ENCODE results near the gene ASTN2. TPM values are rescaled to one million over a fixed set of nuclear protein-coding genes. Genes with fewer than 3 reads are reported as not detected.

The ASTN2 gene
- total and polyA plus RNA-seq, 7 experiments from 2014 or later, result 2.2 to 5.3 (median 4.0) TPM

DNA sequence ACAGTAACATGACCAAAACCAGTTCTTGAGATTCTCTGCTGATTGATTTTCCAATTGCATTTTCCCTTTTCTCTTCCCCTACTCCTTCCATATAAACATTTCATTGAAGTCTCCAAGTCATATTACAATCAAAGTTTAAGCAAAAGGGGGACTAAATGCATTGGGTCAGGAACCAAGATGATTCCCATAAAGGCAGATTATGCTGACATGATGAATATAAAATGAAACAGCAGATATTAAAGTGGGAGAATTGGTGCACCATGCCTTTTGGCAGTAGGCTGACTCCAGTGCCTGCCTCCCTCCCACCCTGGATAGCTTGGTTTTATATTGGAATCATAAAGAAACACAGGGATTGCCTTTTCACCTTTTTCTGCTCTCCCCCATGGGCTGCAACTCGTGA is 118.4 kb downstream of the ASTN2 start:
- Mint-ChIP-seq H3K27me3 (peaks cover 0 to 5% (median 0%) of the 10 kb centered on the region in 5 donors), H3K27ac (no peak overlapping the region), H3K36me3 (no peaks in the 10 kb centered on the region), H3K4me1 (no peaks in the 10 kb centered on the region), H3K4me3 (no peak overlapping the region), H3K9me3 (peaks cover 0 to 16% (median 3%) of the 10 kb centered on the region in 11 donors)
- intact Hi-C loops (cut with micrococcal nuclease), result no loop called here
- ChIA-PET POLR2A (no interaction called here), CTCF (no interaction called here)
- Histone ChIP-seq H3K9me3 (ENCODE audit: control insufficient read depth in 2 of 3, low read length in 3 of 3) (no peaks in the 10 kb centered on the region), H3K4me3 (ENCODE audit: low read length) (no peak overlapping the region), H3K36me3 (ENCODE audit: control insufficient read depth in 2 of 3, insufficient read depth in 3 of 3, low read length in 3 of 3) (no peaks in the 10 kb centered on the region), H3K27me3 (ENCODE audit: control insufficient read depth in 2 of 2, insufficient read depth in 2 of 2, low read length in 2 of 2) (no peaks in the 10 kb centered on the region), H3K4me1 (ENCODE audit: control insufficient read depth in 2 of 2, insufficient read depth in 2 of 2, low read length in 2 of 2) (no peaks in the 10 kb centered on the region), H3K27ac (ENCODE audit: low read depth, low read length) (no peak overlapping the region)
- no peak for DNase-seq
- ATAC-seq, result no peak

DNA sequence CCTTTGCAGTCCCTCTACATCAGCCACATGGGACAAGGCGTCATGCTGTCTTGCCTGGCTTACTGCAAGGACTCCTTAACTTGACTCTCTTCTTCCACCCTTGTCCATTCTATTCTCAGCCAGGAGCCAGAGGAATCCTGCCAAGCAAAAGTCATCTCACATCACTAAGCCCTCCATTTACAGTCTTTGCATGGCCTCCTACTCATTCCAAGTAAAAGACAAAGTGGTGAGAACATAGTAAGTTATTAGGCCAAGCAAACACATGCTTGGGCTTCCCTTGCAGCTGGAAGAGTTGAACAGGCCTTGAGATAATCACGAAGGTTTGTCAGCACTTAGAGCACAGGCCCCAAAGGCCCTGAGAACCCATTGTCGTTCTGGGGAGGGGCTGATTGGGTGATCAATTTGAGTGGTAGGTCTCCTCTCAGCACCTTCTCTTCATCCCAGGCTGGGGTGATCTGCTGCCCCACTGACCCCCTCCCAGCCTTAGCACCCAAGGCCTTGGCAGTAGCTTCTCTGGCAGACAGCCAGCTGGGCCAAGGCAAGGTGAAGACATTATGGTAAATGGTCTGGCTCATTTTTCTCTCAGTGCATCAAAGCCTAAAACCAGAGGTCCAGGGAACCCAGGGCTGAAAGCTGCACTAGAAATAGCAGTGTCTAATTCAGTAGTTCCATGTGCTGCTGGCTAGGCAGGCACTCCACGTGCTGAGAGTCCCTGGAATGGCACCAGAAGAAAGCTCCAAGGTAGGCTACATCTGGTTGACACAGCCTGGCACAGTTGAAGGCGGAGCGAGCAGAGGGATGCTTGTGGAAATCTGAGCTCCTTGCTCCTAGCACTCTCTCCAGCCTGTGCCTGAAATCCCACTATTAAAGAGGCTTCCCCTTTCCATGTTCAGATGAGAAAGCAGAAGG is 121.4 kb downstream of the ASTN2 start:
- Histone ChIP-seq H3K4me1 (ENCODE audit: control insufficient read depth in 2 of 2, insufficient read depth in 2 of 2, low read length in 2 of 2) (no peaks in the 10 kb centered on the region), H3K36me3 (ENCODE audit: control insufficient read depth in 2 of 3, insufficient read depth in 3 of 3, low read length in 3 of 3) (no peaks in the 10 kb centered on the region), H3K9me3 (ENCODE audit: control insufficient read depth in 2 of 3, low read length in 3 of 3) (no peaks in the 10 kb centered on the region), H3K27ac (ENCODE audit: low read depth, low read length) (no peak overlapping the region), H3K27me3 (ENCODE audit: control insufficient read depth in 2 of 2, insufficient read depth in 2 of 2, low read length in 2 of 2) (no peaks in the 10 kb centered on the region), H3K4me3 (ENCODE audit: low read length) (no peak overlapping the region)
- Mint-ChIP-seq H3K27ac (no peak overlapping the region), H3K9me3 (peaks cover 0 to 16% (median 5%) of the 10 kb centered on the region in 11 donors), H3K36me3 (no peaks in the 10 kb centered on the region), H3K4me3 (no peak overlapping the region), H3K27me3 (peaks cover 0 to 5% (median 0%) of the 10 kb centered on the region in 5 donors), H3K4me1 (no peaks in the 10 kb centered on the region)
- ChIA-PET CTCF (no interaction called here), POLR2A (no interaction called here)
- intact Hi-C loops (cut with micrococcal nuclease), result no loop called here
- no peak for ATAC-seq
- DNase-seq, result no peak

GRCh38 chr9:117290856-117291622 is 123.8 kb downstream of the ASTN2 start:
- H3K4me3 Mint-ChIP-seq, result no peak overlapping the region
- H3K36me3 Mint-ChIP-seq, result no peaks in the 10 kb centered on the region
- Histone ChIP-seq H3K4me3 (ENCODE audit: low read length) (no peak overlapping the region), H3K27me3 (ENCODE audit: control insufficient read depth in 2 of 2, insufficient read depth in 2 of 2, low read length in 2 of 2) (peaks cover 0 to 3% of the 10 kb centered on the region in 2 donors), H3K36me3 (ENCODE audit: control insufficient read depth in 2 of 3, insufficient read depth in 3 of 3, low read length in 3 of 3) (no peaks in the 10 kb centered on the region), H3K27ac (ENCODE audit: low read depth, low read length) (no peak overlapping the region), H3K9me3 (ENCODE audit: control insufficient read depth in 2 of 3, low read length in 3 of 3) (no peaks in the 10 kb centered on the region), H3K4me1 (ENCODE audit: control insufficient read depth in 2 of 2, insufficient read depth in 2 of 2, low read length in 2 of 2) (no peaks in the 10 kb centered on the region)
- intact Hi-C loops (cut with micrococcal nuclease), result no loop called here
- peaks cover 0 to 5% (median 0%) of the 10 kb centered on the region in 5 donors for H3K27me3 Mint-ChIP-seq
- CTCF ChIA-PET, result no interaction called here
- ATAC-seq, result no peak
- H3K9me3 Mint-ChIP-seq, result peaks cover 0 to 8% (median 5%) of the 10 kb centered on the region in 11 donors
- no peak for DNase-seq
- POLR2A ChIA-PET, result no interaction called here
- H3K4me1 Mint-ChIP-seq, result no peaks in the 10 kb centered on the region
- H3K27ac Mint-ChIP-seq, result no peak overlapping the region

DNA sequence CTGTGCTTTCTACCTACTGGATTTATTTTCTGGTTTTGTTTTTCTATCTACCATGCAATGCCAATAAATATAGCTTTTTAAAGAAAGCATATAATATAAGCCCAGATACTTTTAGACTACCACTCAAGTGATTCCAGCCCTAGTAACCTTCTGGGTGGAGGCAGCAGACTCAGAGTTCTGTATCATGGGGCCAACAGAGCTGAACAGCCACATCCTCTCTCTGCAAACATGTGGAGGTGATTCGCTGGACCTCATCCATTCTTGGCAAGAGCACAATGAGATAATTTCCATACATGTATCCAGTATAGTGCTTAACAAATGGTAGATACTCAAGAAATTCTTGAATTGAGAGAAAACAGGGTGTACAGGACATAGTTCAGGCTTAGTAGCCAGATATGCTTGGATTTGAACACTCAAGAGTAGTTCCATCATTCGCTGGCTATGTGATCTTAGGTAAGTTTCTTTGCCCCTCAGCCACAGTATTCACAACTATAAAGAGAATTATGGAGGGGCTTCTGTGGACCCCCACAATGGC is 124.5 kb downstream of the ASTN2 start:
- H3K36me3 Mint-ChIP-seq, result no peaks in the 10 kb centered on the region
- H3K4me3 Mint-ChIP-seq, result no peak overlapping the region
- no peaks in the 10 kb centered on the region for H3K4me1 ChIP-seq (ENCODE audit: control insufficient read depth in 2 of 2, insufficient read depth in 2 of 2, low read length in 2 of 2)
- intact Hi-C loops (cut with micrococcal nuclease), result no loop called here
- peaks cover 0 to 3% (median 0%) of the 10 kb centered on the region in 5 donors for H3K27me3 Mint-ChIP-seq
- no peak overlapping the region for H3K4me3 ChIP-seq (ENCODE audit: low read length)
- peaks cover 0 to 8% (median 3%) of the 10 kb centered on the region in 11 donors for H3K9me3 Mint-ChIP-seq
- H3K36me3 ChIP-seq (ENCODE audit: control insufficient read depth in 2 of 3, insufficient read depth in 3 of 3, low read length in 3 of 3), result no peaks in the 10 kb centered on the region
- no peak for ATAC-seq
- no peak overlapping the region for H3K27ac Mint-ChIP-seq
- no peaks in the 10 kb centered on the region for H3K4me1 Mint-ChIP-seq
- H3K27ac ChIP-seq (ENCODE audit: low read depth, low read length), result no peak overlapping the region
- ChIA-PET CTCF (no interaction called here), POLR2A (no interaction called here)
- no peaks in the 10 kb centered on the region for H3K9me3 ChIP-seq (ENCODE audit: control insufficient read depth in 2 of 3, low read length in 3 of 3)
- DNase-seq, result no peak
- H3K27me3 ChIP-seq (ENCODE audit: control insufficient read depth in 2 of 2, insufficient read depth in 2 of 2, low read length in 2 of 2), result peaks cover 0 to 3% of the 10 kb centered on the region in 2 donors

- DNase-seq (no peak), ATAC-seq (no peak)
- POLR2A ChIA-PET, result no interaction called here
- CTCF ChIA-PET, result no interaction called here
- Histone ChIP-seq H3K27ac (ENCODE audit: low read depth, low read length) (no peak overlapping the region), H3K4me1 (ENCODE audit: control insufficient read depth in 2 of 2, insufficient read depth in 2 of 2, low read length in 2 of 2) (no peaks in the 10 kb centered on the region), H3K9me3 (ENCODE audit: control insufficient read depth in 2 of 3, low read length in 3 of 3) (no peaks in the 10 kb centered on the region), H3K36me3 (ENCODE audit: control insufficient read depth in 2 of 3, insufficient read depth in 3 of 3, low read length in 3 of 3) (no peaks in the 10 kb centered on the region), H3K27me3 (ENCODE audit: control insufficient read depth in 2 of 2, insufficient read depth in 2 of 2, low read length in 2 of 2) (peaks cover 0 to 3% of the 10 kb centered on the region in 2 donors), H3K4me3 (ENCODE audit: low read length) (no peak overlapping the region)
- intact Hi-C loops (cut with micrococcal nuclease), result no loop called here
- H3K9me3 Mint-ChIP-seq, result peaks cover 0 to 20% (median 4%) of the 10 kb centered on the region in 11 donors
- H3K27me3 Mint-ChIP-seq, result peaks cover 0 to 7% (median 0%) of the 10 kb centered on the region in 5 donors
- H3K36me3 Mint-ChIP-seq, result no peaks in the 10 kb centered on the region
- no peaks in the 10 kb centered on the region for H3K4me1 Mint-ChIP-seq
- no peak overlapping the region for H3K27ac Mint-ChIP-seq
- H3K4me3 Mint-ChIP-seq, result no peak overlapping the region
Observed at GRCh38 chr9:117286245-117286644, 128.6 kb downstream of the ASTN2 start.

GRCh38 chr9:117284414-117284813 is 130.4 kb downstream of the ASTN2 start:
- intact Hi-C loops (cut with micrococcal nuclease), result no loop called here
- Mint-ChIP-seq H3K4me3 (no peak overlapping the region), H3K4me1 (no peaks in the 10 kb centered on the region), H3K36me3 (no peaks in the 10 kb centered on the region), H3K9me3 (peaks cover 0 to 25% (median 4%) of the 10 kb centered on the region in 11 donors), H3K27ac (no peak overlapping the region), H3K27me3 (peaks cover 0 to 7% (median 0%) of the 10 kb centered on the region in 5 donors)
- ChIA-PET POLR2A (no interaction called here), CTCF (no interaction called here)
- Histone ChIP-seq H3K27ac (ENCODE audit: low read depth, low read length) (no peak overlapping the region), H3K4me1 (ENCODE audit: control insufficient read depth in 2 of 2, insufficient read depth in 2 of 2, low read length in 2 of 2) (no peaks in the 10 kb centered on the region), H3K27me3 (ENCODE audit: control insufficient read depth in 2 of 2, insufficient read depth in 2 of 2, low read length in 2 of 2) (peaks cover 0 to 3% of the 10 kb centered on the region in 2 donors), H3K36me3 (ENCODE audit: control insufficient read depth in 2 of 3, insufficient read depth in 3 of 3, low read length in 3 of 3) (no peaks in the 10 kb centered on the region), H3K4me3 (ENCODE audit: low read length) (no peak overlapping the region), H3K9me3 (ENCODE audit: control insufficient read depth in 2 of 3, low read length in 3 of 3) (no peaks in the 10 kb centered on the region)
- ATAC-seq, result no peak
- DNase-seq, result no peak
